Glomerular visceral epithelial cell (primary cell): ENCODE data around the gene NDUFA8.
A peak's percentile ranks its signal among the peaks of the same experiment; 100 is the strongest.

Experiments used
- DNase-seq: peaks from one replicate; pipeline ENCODE4 v3.0.0-alpha.2; 2016; ENCODE audit errors: extremely low spot score

NDUFA8 gene

GRCh38 chr9:122159026-122159924 is at the start of gene NDUFA8, which contains the start of gene MORN5:
Gene NDUFA8, minus strand, starts transcription at chr9:122159779. Its CDS starts 102 bp downstream, at chr9:122159677.
Gene MORN5, plus strand, starts transcription at chr9:122159908. Its CDS starts 65 bp downstream, at chr9:122159973.
- peak; percentile 97 for DNase-seq

GRCh38 chr9:122207096-122207495 is 47.5 kb upstream of the NDUFA8 start:
- DNase-seq: no peak

- DNase-seq: peak; percentile 64
Observed at GRCh38 chr9:122206118-122207046, 46.8 kb upstream of the NDUFA8 start.

- no peak for DNase-seq
Observed at GRCh38 chr9:122205176-122205575, 45.6 kb upstream of the NDUFA8 start.

GRCh38 chr9:122204491-122204890 is 44.9 kb upstream of the NDUFA8 start:
- DNase-seq: no peak

DNA sequence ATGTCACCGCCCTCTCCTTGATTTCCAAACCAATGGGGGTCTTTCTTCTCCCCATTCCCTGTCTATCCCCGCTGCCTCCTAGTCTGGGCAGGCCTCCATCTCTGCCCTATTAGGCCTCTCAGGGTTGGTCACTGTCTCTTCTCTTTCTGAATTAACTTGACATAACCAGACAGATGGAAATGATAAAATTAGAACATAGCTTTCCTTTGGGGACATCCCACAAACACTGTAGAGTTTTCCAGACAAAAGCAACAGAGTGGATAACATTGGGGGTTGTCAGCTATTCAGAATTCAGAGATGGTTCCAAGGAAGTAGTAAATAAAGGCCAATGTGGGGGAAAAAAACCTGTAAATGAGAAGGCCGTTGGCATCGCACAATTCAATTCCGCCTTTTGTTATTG is 44.5 kb upstream of the NDUFA8 start:
- no peak for DNase-seq

GRCh38 chr9:122202111-122202510 is 42.5 kb upstream of the NDUFA8 start:
- DNase-seq: no peak

DNA sequence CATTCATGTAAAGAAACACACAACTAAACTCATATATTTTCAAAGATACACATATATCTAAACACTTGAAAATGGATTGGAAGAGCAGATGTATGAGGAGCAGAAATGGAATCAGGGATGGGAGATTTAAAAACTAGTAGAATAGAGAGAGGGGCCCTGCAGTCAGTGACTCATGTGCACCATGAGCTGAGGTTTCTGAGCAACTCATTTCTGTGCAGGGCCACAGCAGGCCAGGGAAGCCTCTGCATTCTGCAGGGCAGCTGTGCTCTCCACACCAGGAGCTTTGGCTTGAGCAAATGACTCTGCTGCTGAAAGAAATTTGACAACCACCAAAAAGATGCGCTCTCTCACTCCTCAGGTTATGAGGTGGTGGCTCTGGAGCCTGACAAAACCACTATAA is 42.1 kb upstream of the NDUFA8 start:
- peak; percentile 17 for DNase-seq

GRCh38 chr9:122200960-122201595 is 41.5 kb upstream of the NDUFA8 start:
- peak; percentile 26 for DNase-seq

DNA sequence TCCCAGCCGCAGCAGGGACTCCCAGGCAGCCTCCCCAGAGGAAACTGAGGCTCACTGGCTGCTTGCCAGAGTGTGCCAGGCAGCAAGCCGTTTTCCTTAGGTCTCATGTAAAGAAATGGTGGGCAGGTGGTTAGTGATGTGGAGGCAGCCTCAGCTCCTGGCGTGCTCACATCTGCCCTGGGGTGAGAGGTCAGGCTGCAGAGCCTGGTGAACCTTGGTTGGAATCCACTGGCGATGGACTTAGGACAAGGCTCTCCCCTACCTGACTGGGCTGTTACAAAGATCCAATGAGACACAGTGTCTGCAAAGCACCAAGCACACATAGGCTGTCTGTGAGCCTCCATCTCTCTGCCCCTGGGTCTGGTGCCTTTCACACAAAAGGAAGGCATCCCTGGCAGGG is 38.3 kb upstream of the NDUFA8 start:
- DNase-seq: no peak

DNA sequence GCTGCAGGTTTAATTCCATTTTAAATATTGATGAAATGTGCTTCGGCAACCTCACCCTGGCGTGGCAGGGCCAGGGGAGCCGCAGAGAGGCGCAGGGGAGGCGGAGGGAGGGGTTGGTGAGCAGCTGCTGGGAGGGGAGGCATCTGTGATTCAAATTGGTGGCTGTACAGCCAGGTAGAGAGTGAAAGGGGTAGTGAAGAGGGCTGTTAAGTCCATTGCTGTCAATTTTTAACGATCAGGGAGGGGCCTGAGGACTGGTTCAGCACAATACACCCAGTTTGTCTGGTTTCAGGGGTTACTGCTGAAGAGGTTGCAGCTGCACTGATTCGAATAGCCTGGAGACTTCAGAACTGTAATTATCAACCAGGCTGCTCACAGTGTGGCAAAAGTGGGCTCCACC is 37.8 kb upstream of the NDUFA8 start:
- DNase-seq: no peak

GRCh38 chr9:122195875-122196274 is 36.3 kb upstream of the NDUFA8 start:
- DNase-seq: no peak

- DNase-seq: no peak
Observed at GRCh38 chr9:122193651-122194050, 34.1 kb upstream of the NDUFA8 start.

DNA sequence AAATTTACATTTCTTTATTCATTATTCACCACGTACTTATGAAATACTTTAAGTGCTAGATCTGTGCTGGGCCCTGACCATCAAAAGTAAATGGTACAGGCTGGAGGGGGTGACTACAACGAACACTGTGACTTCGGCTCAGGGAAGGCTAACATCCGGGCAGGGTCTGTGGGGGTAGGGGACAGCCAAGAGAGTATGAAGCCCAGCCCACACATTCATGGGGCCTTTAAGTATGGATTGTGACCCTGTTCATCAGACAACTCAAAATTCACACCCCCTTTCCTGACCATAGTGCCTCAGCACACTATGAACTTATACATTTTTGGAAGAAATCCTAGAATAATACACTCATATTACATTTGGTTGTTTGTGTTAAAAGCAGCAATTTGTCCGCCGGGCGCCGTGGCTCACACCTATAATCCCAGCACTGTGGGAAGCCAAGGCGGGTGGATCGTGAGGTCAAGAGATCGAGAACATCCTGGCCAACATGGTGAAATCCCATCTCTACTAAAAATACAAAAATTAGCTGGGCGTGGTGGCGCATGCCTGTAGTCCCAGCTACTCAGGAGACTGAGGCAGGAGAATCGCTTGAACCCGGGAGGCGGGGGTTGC is 33.4 kb upstream of the NDUFA8 start:
- DNase-seq: no peak

DNA sequence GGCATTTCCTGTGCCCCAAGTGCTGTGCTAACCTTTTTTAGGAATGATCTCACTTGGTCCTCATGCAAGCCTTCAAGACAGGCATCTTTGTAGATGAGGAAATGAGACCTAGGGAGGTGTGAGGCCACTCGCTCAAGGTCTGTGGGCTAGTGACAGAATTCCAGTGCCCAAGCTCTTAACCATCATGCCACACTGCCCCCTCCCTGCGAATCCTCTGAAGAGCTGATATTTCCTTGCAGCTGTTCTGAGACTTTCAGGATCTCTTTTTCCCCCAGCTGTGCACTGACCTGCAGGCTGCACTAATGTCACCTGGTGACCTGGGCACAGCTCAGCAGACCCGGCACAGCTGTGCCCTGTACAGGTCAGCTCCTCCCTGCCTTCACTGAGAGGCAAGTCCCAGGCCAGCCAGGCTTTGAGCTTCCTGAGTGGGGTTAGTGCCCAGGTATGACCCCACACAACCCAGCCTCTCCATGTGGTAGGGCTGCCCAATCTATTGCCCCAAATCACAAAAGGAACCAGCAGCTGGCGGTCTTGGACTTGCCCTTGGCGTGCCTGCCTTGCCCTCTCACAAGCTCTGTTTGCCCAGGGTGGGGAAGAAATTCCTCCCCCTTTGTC is 32.8 kb upstream of the NDUFA8 start:
- DNase-seq: no peak

DNA sequence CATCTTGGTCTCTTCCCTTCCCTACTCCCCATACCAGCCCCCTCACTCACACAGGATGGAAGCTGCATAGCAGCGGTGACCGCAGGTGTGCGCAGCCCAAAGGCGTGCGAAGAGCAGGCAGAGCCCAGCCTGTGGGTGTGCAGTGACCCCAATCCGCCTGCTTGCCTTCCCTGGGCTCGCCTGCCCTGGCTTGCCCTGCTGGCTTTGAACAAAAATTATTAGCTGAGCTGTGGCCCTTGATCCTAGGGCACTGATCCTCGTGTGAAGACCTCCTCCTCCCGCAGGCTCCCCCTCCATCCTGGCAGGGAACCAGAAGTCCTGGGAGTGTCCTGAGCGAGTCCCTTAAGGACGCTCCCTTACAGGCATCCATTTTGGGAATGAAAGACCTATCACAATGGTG is 32.0 kb upstream of the NDUFA8 start:
- DNase-seq: no peak

- peak; percentile 13 for DNase-seq
Observed at GRCh38 chr9:122190597-122191381, 31.2 kb upstream of the NDUFA8 start.

- DNase-seq: no peak
Observed at GRCh38 chr9:122188369-122188768, 28.8 kb upstream of the NDUFA8 start.

GRCh38 chr9:122186777-122187470 is 27.3 kb upstream of the NDUFA8 start:
- no peak for DNase-seq

- no peak for DNase-seq
Observed at GRCh38 chr9:122186301-122186700, 26.7 kb upstream of the NDUFA8 start.
